Measurements from ENCODE around the gene TKTL1.
"Not testable (repeated sequence)": the region's sequence is repeated elsewhere in the genome, so short reads cannot be mapped to it uniquely, and the experiment has no call there.

Gene TKTL1

GRCh38 chrX:154296731-154297130 lies 1.1 kb downstream of the TKTL1 start:
- Histone ChIP-seq H3K4me1 (ENCODE audit: control insufficient read depth in 1 of 2, insufficient read depth in 2 of 2, low read length in 2 of 2) (no peaks in the 10 kb centered on the region), H3K4me3 (ENCODE audit: low read depth in 1 of 2, low read length in 2 of 2) (no peak overlapping the region), H3K27ac (ENCODE audit: low read depth, low read length) (no peak overlapping the region), H3K9ac (ENCODE audit: low read depth in 1 of 2, low read length in 2 of 2) (no peak overlapping the region), H3K27me3 (ENCODE audit: control insufficient read depth in 1 of 2, insufficient read depth in 2 of 2, low read length in 2 of 2) (no peaks in the 10 kb centered on the region), H3K9me3 (ENCODE audit: control insufficient read depth in 1 of 2, low read length in 2 of 2) (no peaks in the 10 kb centered on the region), H3K36me3 (ENCODE audit: control insufficient read depth in 1 of 2, insufficient read depth in 2 of 2, low read length in 2 of 2) (no peaks in the 10 kb centered on the region)

- Histone ChIP-seq H3K27me3 (ENCODE audit: control insufficient read depth in 1 of 2, insufficient read depth in 2 of 2, low read length in 2 of 2) (no peaks in the 10 kb centered on the region), H3K27ac (ENCODE audit: low read depth, low read length) (no peak overlapping the region), H3K9me3 (ENCODE audit: control insufficient read depth in 1 of 2, low read length in 2 of 2) (no peaks in the 10 kb centered on the region), H3K9ac (ENCODE audit: low read depth in 1 of 2, low read length in 2 of 2) (no peak overlapping the region), H3K36me3 (ENCODE audit: control insufficient read depth in 1 of 2, insufficient read depth in 2 of 2, low read length in 2 of 2) (no peaks in the 10 kb centered on the region), H3K4me3 (ENCODE audit: low read depth in 1 of 2, low read length in 2 of 2) (no peak overlapping the region), H3K4me1 (ENCODE audit: control insufficient read depth in 1 of 2, insufficient read depth in 2 of 2, low read length in 2 of 2) (no peaks in the 10 kb centered on the region)
Observed at GRCh38 chrX:154298312-154298711, 2.7 kb downstream of the TKTL1 start.

- H3K4me3 ChIP-seq (ENCODE audit: low read depth in 1 of 2, low read length in 2 of 2), result no peak overlapping the region
- H3K36me3 ChIP-seq (ENCODE audit: control insufficient read depth in 1 of 2, insufficient read depth in 2 of 2, low read length in 2 of 2), result no peaks in the 10 kb centered on the region
- H3K9me3 ChIP-seq (ENCODE audit: control insufficient read depth in 1 of 2, low read length in 2 of 2), result no peaks in the 10 kb centered on the region
- H3K9ac ChIP-seq (ENCODE audit: low read depth in 1 of 2, low read length in 2 of 2), result no peak overlapping the region
- H3K27ac ChIP-seq (ENCODE audit: low read depth, low read length), result no peak overlapping the region
- no peaks in the 10 kb centered on the region for H3K27me3 ChIP-seq (ENCODE audit: control insufficient read depth in 1 of 2, insufficient read depth in 2 of 2, low read length in 2 of 2)
- no peaks in the 10 kb centered on the region for H3K4me1 ChIP-seq (ENCODE audit: control insufficient read depth in 1 of 2, insufficient read depth in 2 of 2, low read length in 2 of 2)
Observed at GRCh38 chrX:154300816-154301215, 5.2 kb downstream of the TKTL1 start.

GRCh38 chrX:154302998-154303397 lies 7.4 kb downstream of the TKTL1 start:
- not testable (repeated sequence) for H3K4me3 ChIP-seq (ENCODE audit: low read depth in 1 of 2, low read length in 2 of 2); H3K27ac ChIP-seq (ENCODE audit: low read depth, low read length); H3K9ac ChIP-seq (ENCODE audit: low read depth in 1 of 2, low read length in 2 of 2); H3K36me3 ChIP-seq (ENCODE audit: control insufficient read depth in 1 of 2, insufficient read depth in 2 of 2, low read length in 2 of 2); H3K27me3 ChIP-seq (ENCODE audit: control insufficient read depth in 1 of 2, insufficient read depth in 2 of 2, low read length in 2 of 2); H3K9me3 ChIP-seq (ENCODE audit: control insufficient read depth in 1 of 2, low read length in 2 of 2); H3K4me1 ChIP-seq (ENCODE audit: control insufficient read depth in 1 of 2, insufficient read depth in 2 of 2, low read length in 2 of 2)

- Histone ChIP-seq H3K4me1 (ENCODE audit: control insufficient read depth in 1 of 2, insufficient read depth in 2 of 2, low read length in 2 of 2) (no peaks in the 10 kb centered on the region), H3K9ac (ENCODE audit: low read depth in 1 of 2, low read length in 2 of 2) (no peak overlapping the region), H3K27me3 (ENCODE audit: control insufficient read depth in 1 of 2, insufficient read depth in 2 of 2, low read length in 2 of 2) (no peaks in the 10 kb centered on the region), H3K9me3 (ENCODE audit: control insufficient read depth in 1 of 2, low read length in 2 of 2) (no peaks in the 10 kb centered on the region), H3K36me3 (ENCODE audit: control insufficient read depth in 1 of 2, insufficient read depth in 2 of 2, low read length in 2 of 2) (no peaks in the 10 kb centered on the region), H3K27ac (ENCODE audit: low read depth, low read length) (no peak overlapping the region), H3K4me3 (ENCODE audit: low read depth in 1 of 2, low read length in 2 of 2) (no peak overlapping the region)
Observed at GRCh38 chrX:154303476-154303875, 7.9 kb downstream of the TKTL1 start.

- no peak overlapping the region for H3K27ac ChIP-seq (ENCODE audit: low read depth, low read length)
- no peaks in the 10 kb centered on the region for H3K27me3 ChIP-seq (ENCODE audit: control insufficient read depth in 1 of 2, insufficient read depth in 2 of 2, low read length in 2 of 2)
- no peaks in the 10 kb centered on the region for H3K4me1 ChIP-seq (ENCODE audit: control insufficient read depth in 1 of 2, insufficient read depth in 2 of 2, low read length in 2 of 2)
- no peaks in the 10 kb centered on the region for H3K9me3 ChIP-seq (ENCODE audit: control insufficient read depth in 1 of 2, low read length in 2 of 2)
- H3K36me3 ChIP-seq (ENCODE audit: control insufficient read depth in 1 of 2, insufficient read depth in 2 of 2, low read length in 2 of 2), result no peaks in the 10 kb centered on the region
- no peak overlapping the region for H3K4me3 ChIP-seq (ENCODE audit: low read depth in 1 of 2, low read length in 2 of 2)
- no peak overlapping the region for H3K9ac ChIP-seq (ENCODE audit: low read depth in 1 of 2, low read length in 2 of 2)
Observed at GRCh38 chrX:154304846-154305245, 9.3 kb downstream of the TKTL1 start.

- Histone ChIP-seq H3K27ac (ENCODE audit: low read depth, low read length) (no peak overlapping the region), H3K27me3 (ENCODE audit: control insufficient read depth in 1 of 2, insufficient read depth in 2 of 2, low read length in 2 of 2) (no peaks in the 10 kb centered on the region), H3K9me3 (ENCODE audit: control insufficient read depth in 1 of 2, low read length in 2 of 2) (no peaks in the 10 kb centered on the region), H3K9ac (ENCODE audit: low read depth in 1 of 2, low read length in 2 of 2) (no peak overlapping the region), H3K4me3 (ENCODE audit: low read depth in 1 of 2, low read length in 2 of 2) (no peak overlapping the region), H3K36me3 (ENCODE audit: control insufficient read depth in 1 of 2, insufficient read depth in 2 of 2, low read length in 2 of 2) (no peaks in the 10 kb centered on the region), H3K4me1 (ENCODE audit: control insufficient read depth in 1 of 2, insufficient read depth in 2 of 2, low read length in 2 of 2) (no peaks in the 10 kb centered on the region)
Observed at GRCh38 chrX:154305541-154306205, 10.1 kb downstream of the TKTL1 start.

- H3K27me3 ChIP-seq (ENCODE audit: control insufficient read depth in 1 of 2, insufficient read depth in 2 of 2, low read length in 2 of 2), result no peaks in the 10 kb centered on the region
- no peak overlapping the region for H3K27ac ChIP-seq (ENCODE audit: low read depth, low read length)
- no peak overlapping the region for H3K9ac ChIP-seq (ENCODE audit: low read depth in 1 of 2, low read length in 2 of 2)
- H3K4me1 ChIP-seq (ENCODE audit: control insufficient read depth in 1 of 2, insufficient read depth in 2 of 2, low read length in 2 of 2), result no peaks in the 10 kb centered on the region
- H3K36me3 ChIP-seq (ENCODE audit: control insufficient read depth in 1 of 2, insufficient read depth in 2 of 2, low read length in 2 of 2), result no peaks in the 10 kb centered on the region
- no peaks in the 10 kb centered on the region for H3K9me3 ChIP-seq (ENCODE audit: control insufficient read depth in 1 of 2, low read length in 2 of 2)
- no peak overlapping the region for H3K4me3 ChIP-seq (ENCODE audit: low read depth in 1 of 2, low read length in 2 of 2)
Observed at GRCh38 chrX:154307202-154307601, 11.6 kb downstream of the TKTL1 start.

GRCh38 chrX:154308108-154308946 lies 12.7 kb downstream of the TKTL1 start:
- H3K27me3 ChIP-seq (ENCODE audit: control insufficient read depth in 1 of 2, insufficient read depth in 2 of 2, low read length in 2 of 2), result no peaks in the 10 kb centered on the region
- no peaks in the 10 kb centered on the region for H3K36me3 ChIP-seq (ENCODE audit: control insufficient read depth in 1 of 2, insufficient read depth in 2 of 2, low read length in 2 of 2)
- H3K4me3 ChIP-seq (ENCODE audit: low read depth in 1 of 2, low read length in 2 of 2), result no peak overlapping the region
- H3K9ac ChIP-seq (ENCODE audit: low read depth in 1 of 2, low read length in 2 of 2), result no peak overlapping the region
- H3K27ac ChIP-seq (ENCODE audit: low read depth, low read length), result no peak overlapping the region
- H3K9me3 ChIP-seq (ENCODE audit: control insufficient read depth in 1 of 2, low read length in 2 of 2), result no peaks in the 10 kb centered on the region
- no peaks in the 10 kb centered on the region for H3K4me1 ChIP-seq (ENCODE audit: control insufficient read depth in 1 of 2, insufficient read depth in 2 of 2, low read length in 2 of 2)

GRCh38 chrX:154309041-154309775 lies 13.6 kb downstream of the TKTL1 start:
- no peak overlapping the region for H3K27ac ChIP-seq (ENCODE audit: low read depth, low read length)
- no peaks in the 10 kb centered on the region for H3K9me3 ChIP-seq (ENCODE audit: control insufficient read depth in 1 of 2, low read length in 2 of 2)
- no peaks in the 10 kb centered on the region for H3K4me1 ChIP-seq (ENCODE audit: control insufficient read depth in 1 of 2, insufficient read depth in 2 of 2, low read length in 2 of 2)
- no peak overlapping the region for H3K9ac ChIP-seq (ENCODE audit: low read depth in 1 of 2, low read length in 2 of 2)
- no peaks in the 10 kb centered on the region for H3K36me3 ChIP-seq (ENCODE audit: control insufficient read depth in 1 of 2, insufficient read depth in 2 of 2, low read length in 2 of 2)
- no peak overlapping the region for H3K4me3 ChIP-seq (ENCODE audit: low read depth in 1 of 2, low read length in 2 of 2)
- H3K27me3 ChIP-seq (ENCODE audit: control insufficient read depth in 1 of 2, insufficient read depth in 2 of 2, low read length in 2 of 2), result no peaks in the 10 kb centered on the region

Measured in duodenal mucosa (tissue), 2 donors.